Adrenal gland (tissue), 5 donors: ENCODE measurements around the gene TMEM179.

Experiments used
- POLR2A ChIP-seq, 2 donors: fragments of 450-650 bp; IDR thresholded peaks; one replicate each; pipeline ENCODE4 v1.6.1; 2017; ENCODE audit warnings: antibody characterized with exemption in 2 of 2, mild to moderate bottlenecking in 2 of 2, moderate library complexity in 1 of 2
- TF ChIP-seq, protein P1 (sequence below), 6 experiments: fragments of 450-650 bp in 4 of 6; fragments of 200-600 bp in 2 of 6; sonication (generic) in 1 of 6; IDR thresholded peaks; 1 replicate in 5 of 6; 2 replicates in 1 of 6; pipeline versions ENCODE4 v1.5.1 to v1.8.0; 2016 to 2021; ENCODE audit warnings: antibody characterized with exemption in 6 of 6, mild to moderate bottlenecking in 2 of 6, moderate library complexity in 1 of 6
- donor health status: DM: no; HTN: no; CAD: no.

DNA sequence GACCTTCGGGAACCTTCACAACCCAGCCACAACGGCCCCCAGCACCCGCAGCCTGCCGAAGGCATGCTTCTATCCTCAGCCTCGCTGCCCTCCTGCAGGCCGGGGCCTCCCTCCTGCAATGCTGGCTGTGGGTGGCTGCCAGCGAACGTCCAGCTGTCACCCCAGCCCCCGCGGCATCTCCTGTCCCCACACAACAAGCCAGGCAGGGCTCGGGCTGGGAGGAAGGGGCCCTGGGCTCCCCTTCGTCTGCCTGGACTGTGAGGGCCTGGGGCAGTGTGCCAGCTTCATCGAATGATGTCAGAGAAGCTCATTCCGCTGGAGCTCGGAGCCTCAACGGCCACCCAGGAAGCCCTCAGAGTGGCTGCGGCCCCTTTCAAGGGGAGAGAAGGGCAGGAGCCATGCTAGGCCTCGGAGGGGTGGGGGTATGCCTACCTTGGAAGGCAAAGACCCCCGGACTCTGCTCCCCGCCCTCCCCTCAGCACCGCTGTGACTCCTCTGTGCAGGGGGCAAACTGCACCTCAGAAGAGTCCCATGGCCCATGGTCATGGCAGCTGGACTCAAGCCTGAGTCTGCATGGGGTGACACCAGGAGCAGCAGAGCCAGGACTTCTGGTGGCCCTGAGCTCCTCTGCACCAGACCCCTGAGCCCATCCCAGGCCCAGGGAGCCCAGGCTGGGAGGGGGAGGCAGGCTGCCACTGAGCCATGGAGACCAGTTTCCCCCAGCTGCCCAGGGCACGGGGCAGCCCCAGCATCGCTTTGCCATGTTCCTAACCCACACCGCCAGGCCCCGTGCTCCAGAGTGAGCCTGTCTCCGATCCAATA lies 49.8 kb downstream of the TMEM179 start:
- TF ChIP-seq POLR2A (IDR thresholded peaks at IDR 0.05), result no peak
- TF ChIP-seq, protein P1, sequence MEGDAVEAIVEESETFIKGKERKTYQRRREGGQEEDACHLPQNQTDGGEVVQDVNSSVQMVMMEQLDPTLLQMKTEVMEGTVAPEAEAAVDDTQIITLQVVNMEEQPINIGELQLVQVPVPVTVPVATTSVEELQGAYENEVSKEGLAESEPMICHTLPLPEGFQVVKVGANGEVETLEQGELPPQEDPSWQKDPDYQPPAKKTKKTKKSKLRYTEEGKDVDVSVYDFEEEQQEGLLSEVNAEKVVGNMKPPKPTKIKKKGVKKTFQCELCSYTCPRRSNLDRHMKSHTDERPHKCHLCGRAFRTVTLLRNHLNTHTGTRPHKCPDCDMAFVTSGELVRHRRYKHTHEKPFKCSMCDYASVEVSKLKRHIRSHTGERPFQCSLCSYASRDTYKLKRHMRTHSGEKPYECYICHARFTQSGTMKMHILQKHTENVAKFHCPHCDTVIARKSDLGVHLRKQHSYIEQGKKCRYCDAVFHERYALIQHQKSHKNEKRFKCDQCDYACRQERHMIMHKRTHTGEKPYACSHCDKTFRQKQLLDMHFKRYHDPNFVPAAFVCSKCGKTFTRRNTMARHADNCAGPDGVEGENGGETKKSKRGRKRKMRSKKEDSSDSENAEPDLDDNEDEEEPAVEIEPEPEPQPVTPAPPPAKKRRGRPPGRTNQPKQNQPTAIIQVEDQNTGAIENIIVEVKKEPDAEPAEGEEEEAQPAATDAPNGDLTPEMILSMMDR (IDR thresholded peaks at IDR 0.05), result no peak
